Hematopoietic multipotent progenitor cell treated with erythropoietin and hydrocortisone succinate and interleukin-3 and kit ligand, for 4 days (in vitro differentiated cells): ENCODE measurements around the gene ZBTB46.
"Not testable (repeated sequence)": the region's sequence is repeated elsewhere in the genome, so short reads cannot be mapped to it uniquely, and the experiment has no call there.

Experiments
- DNase-seq: peaks from one replicate; pipeline ENCODE4 v3.0.0-alpha.2; 2015

Gene ZBTB46

GRCh38 chr20:63830841-63831588 is at the start of gene ZBTB46:
Gene ZBTB46, minus strand, starts transcription at chr20:63831264. Its CDS starts 40,507 bp downstream, at chr20:63790757.
- DNase-seq: peak; percentile 68

GRCh38 chr20:63878899-63879663 is 48.0 kb upstream of the ZBTB46 start:
- no peak for DNase-seq

GRCh38 chr20:63877755-63878470 is 46.8 kb upstream of the ZBTB46 start:
- DNase-seq: no peak

GRCh38 chr20:63876489-63877036 is 45.5 kb upstream of the ZBTB46 start:
- DNase-seq: no peak

GRCh38 chr20:63874241-63874640 is 43.2 kb upstream of the ZBTB46 start:
- not testable (repeated sequence) for DNase-seq

GRCh38 chr20:63873477-63873971 is 42.5 kb upstream of the ZBTB46 start:
- DNase-seq: peak; percentile 70

- no peak for DNase-seq
These were observed 37.2 kb upstream of the ZBTB46 start for GRCh38 chr20:63868264-63868663.

GRCh38 chr20:63867042-63867441 is 36.0 kb upstream of the ZBTB46 start:
- not testable (repeated sequence) for DNase-seq

GRCh38 chr20:63864978-63865640 is 34.0 kb upstream of the ZBTB46 start, which contains the start of gene TPD52L2:
Gene TPD52L2, plus strand, starts transcription at chr20:63865270. Its CDS starts 96 bp downstream, at chr20:63865366.
- DNase-seq: peak; percentile 99

- DNase-seq: no peak
These were observed 33.5 kb upstream of the ZBTB46 start for GRCh38 chr20:63864545-63864977.

- DNase-seq: peak; percentile 97
These were observed 32.9 kb upstream of the ZBTB46 start for GRCh38 chr20:63863798-63864544.

GRCh38 chr20:63863021-63863797 is 32.1 kb upstream of the ZBTB46 start:
- DNase-seq: no peak

GRCh38 chr20:63861981-63862901 is 31.2 kb upstream of the ZBTB46 start:
- no peak for DNase-seq

GRCh38 chr20:63861365-63861934 is 30.4 kb upstream of the ZBTB46 start, which contains the start of gene ABHD16B:
Gene ABHD16B, plus strand, starts transcription at chr20:63861498. Its CDS starts 43 bp downstream, at chr20:63861541.
- no peak for DNase-seq

- DNase-seq: peak; percentile 61
These were observed 29.4 kb upstream of the ZBTB46 start for GRCh38 chr20:63860325-63861051.

- DNase-seq: no peak
These were observed 28.2 kb upstream of the ZBTB46 start for GRCh38 chr20:63859166-63859699.

- DNase-seq: peak; percentile 67
These were observed 27.5 kb upstream of the ZBTB46 start for GRCh38 chr20:63858393-63859165.
